GM11168 (cell line): ENCODE results near the gene OR4M1.
"Not testable (repeated sequence)": the region's sequence is repeated elsewhere in the genome, so short reads cannot be mapped to it uniquely, and the experiment has no call there.

Source experiments
- in situ Hi-C: fragments of 300-500 bp; cut with MboI; formaldehyde crosslinking; loops from one replicate; pipeline ENCODE4 v1.12.0; 2022; ENCODE audit warnings: low sequenced_read_pairs; ENCODE audit not compliant: unreplicated experiment

OR4M1 gene

DNA sequence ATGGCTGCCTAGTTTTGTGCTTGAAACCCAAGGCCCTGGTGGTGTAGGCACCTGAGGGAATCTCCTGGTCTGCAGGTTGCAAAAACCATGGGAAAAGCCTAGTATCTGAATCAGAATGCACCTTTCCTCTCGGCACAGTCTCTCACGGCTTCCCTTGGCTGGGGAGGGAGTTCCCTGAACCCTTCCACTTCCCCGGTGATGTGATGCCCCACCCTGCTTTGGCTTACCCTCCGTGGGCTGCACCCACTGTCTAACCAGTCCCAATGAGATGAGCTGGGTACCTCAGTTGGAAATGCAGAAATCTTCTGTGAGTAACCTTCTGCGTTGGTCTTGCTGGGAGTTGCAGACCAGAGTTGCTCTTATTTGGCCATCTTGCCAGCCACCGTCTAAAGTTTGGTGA lies 47.7 kb downstream of the OR4M1 start:
- in situ Hi-C loops = not testable (repeated sequence)

GRCh38 chr14:19823178-19823577 lies 49.9 kb downstream of the OR4M1 start:
- in situ Hi-C loops = no loop called here

- in situ Hi-C loops = no loop called here
Measured at GRCh38 chr14:19823765-19824164, 50.5 kb downstream of the OR4M1 start.

DNA sequence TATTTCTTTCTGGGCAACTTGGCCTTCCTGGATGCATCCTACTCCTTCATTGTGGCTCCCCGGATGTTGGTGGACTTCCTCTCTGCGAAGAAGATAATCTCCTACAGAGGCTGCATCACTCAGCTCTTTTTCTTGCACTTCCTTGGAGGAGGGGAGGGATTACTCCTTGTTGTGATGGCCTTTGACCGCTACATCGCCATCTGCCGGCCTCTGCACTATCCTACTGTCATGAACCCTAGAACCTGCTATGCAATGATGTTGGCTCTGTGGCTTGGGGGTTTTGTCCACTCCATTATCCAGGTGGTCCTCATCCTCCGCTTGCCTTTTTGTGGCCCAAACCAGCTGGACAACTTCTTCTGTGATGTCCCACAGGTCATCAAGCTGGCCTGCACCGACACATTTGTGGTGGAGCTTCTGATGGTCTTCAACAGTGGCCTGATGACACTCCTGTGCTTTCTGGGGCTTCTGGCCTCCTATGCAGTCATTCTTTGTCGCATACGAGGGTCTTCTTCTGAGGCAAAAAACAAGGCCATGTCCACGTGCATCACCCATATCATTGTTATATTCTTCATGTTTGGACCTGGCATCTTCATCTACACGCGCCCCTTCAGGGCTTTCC lies 54.4 kb downstream of the OR4M1 start:
- in situ Hi-C loops = not testable (repeated sequence)

- in situ Hi-C loops = no loop called here
Measured at GRCh38 chr14:19828314-19828713, 55.0 kb downstream of the OR4M1 start.
